Neutrophil (primary cell): ENCODE measurements around the gene S1PR2.

ENCODE experiments used
- H3K27ac ChIP-seq: fragments of 200-600 bp; sonication (generic); 2 replicates; pipeline ENCODE4 v1.5.1; 2016; ENCODE audit warnings: mild to moderate bottlenecking, moderate library complexity
- H3K27me3 ChIP-seq: fragments of 200-600 bp; sonication (generic); 2 replicates; pipeline ENCODE4 v1.6.0; 2016; ENCODE audit warnings: mild to moderate bottlenecking
- H3K36me3 ChIP-seq: fragments of 200-600 bp; sonication (generic); 2 replicates; pipeline ENCODE4 v1.5.1; 2017
- H3K4me1 ChIP-seq, 2 experiments: fragments of 200-600 bp in 1 of 2; sonication (generic) in 1 of 2; 1 replicate in 1 of 2; 2 replicates in 1 of 2; pipeline versions ENCODE4 v1.5.1 to v1.6.1; 2013 to 2016; ENCODE audit warnings: low read depth in 1 of 2, low read length in 1 of 2, mild to moderate bottlenecking in 1 of 2, moderate library complexity in 1 of 2; ENCODE audit not compliant: control insufficient read depth in 1 of 2, insufficient read depth in 1 of 2
- H3K4me3 ChIP-seq, 2 experiments: fragments of 200-600 bp in 1 of 2; sonication (generic) in 1 of 2; 1 replicate in 1 of 2; 2 replicates in 1 of 2; pipeline ENCODE4 v1.5.1; 2013 to 2016; ENCODE audit warnings: low read depth in 1 of 2, low read length in 1 of 2, mild to moderate bottlenecking in 1 of 2, moderate library complexity in 1 of 2
- H3K9me3 ChIP-seq: fragments of 200-600 bp; sonication (generic); 2 replicates; pipeline ENCODE4 v1.5.1; 2016
- TF ChIP-seq, protein P1 (sequence below): fragments of 200-600 bp; sonication (generic); IDR thresholded peaks from 2 replicates; pipeline ENCODE4 v1.5.1; 2016; ENCODE audit warnings: antibody characterized with exemption

S1PR2 gene

GRCh38 chr19:10219678-10220077, 11.5 kb downstream of the S1PR2 start:
- Histone ChIP-seq H3K27ac (no peak overlapping the region), H3K9me3 (no peaks in the 10 kb centered on the region), H3K4me3 (no peak overlapping the region), H3K27me3 (peaks cover 24% of the 10 kb centered on the region), H3K4me1 (no peaks in the 10 kb centered on the region), H3K36me3 (no peaks in the 10 kb centered on the region)
- TF ChIP-seq, protein P1, sequence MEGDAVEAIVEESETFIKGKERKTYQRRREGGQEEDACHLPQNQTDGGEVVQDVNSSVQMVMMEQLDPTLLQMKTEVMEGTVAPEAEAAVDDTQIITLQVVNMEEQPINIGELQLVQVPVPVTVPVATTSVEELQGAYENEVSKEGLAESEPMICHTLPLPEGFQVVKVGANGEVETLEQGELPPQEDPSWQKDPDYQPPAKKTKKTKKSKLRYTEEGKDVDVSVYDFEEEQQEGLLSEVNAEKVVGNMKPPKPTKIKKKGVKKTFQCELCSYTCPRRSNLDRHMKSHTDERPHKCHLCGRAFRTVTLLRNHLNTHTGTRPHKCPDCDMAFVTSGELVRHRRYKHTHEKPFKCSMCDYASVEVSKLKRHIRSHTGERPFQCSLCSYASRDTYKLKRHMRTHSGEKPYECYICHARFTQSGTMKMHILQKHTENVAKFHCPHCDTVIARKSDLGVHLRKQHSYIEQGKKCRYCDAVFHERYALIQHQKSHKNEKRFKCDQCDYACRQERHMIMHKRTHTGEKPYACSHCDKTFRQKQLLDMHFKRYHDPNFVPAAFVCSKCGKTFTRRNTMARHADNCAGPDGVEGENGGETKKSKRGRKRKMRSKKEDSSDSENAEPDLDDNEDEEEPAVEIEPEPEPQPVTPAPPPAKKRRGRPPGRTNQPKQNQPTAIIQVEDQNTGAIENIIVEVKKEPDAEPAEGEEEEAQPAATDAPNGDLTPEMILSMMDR, result no peak

- no peaks in the 10 kb centered on the region for H3K36me3 ChIP-seq
Measured at GRCh38 chr19:10217085-10217484, 14.0 kb downstream of the S1PR2 start.

GRCh38 chr19:10214784-10215183, 16.3 kb downstream of the S1PR2 start:
- Histone ChIP-seq H3K27ac (no peak overlapping the region), H3K27me3 (peaks cover 6% of the 10 kb centered on the region), H3K4me3 (no peak overlapping the region), H3K36me3 (no peaks in the 10 kb centered on the region), H3K9me3 (no peaks in the 10 kb centered on the region), H3K4me1 (no peaks in the 10 kb centered on the region)
- TF ChIP-seq, protein P1, result no peak

More at GRCh38 chr19:10217085-10217484, 14.0 kb downstream of the S1PR2 start:
- TF ChIP-seq, protein P1, result no peak
- H3K9me3 ChIP-seq, result no peaks in the 10 kb centered on the region
- H3K27me3 ChIP-seq, result peaks cover 18% of the 10 kb centered on the region
- H3K4me3 ChIP-seq, result no peak overlapping the region
- no peaks in the 10 kb centered on the region for H3K4me1 ChIP-seq
- no peak overlapping the region for H3K27ac ChIP-seq

DNA sequence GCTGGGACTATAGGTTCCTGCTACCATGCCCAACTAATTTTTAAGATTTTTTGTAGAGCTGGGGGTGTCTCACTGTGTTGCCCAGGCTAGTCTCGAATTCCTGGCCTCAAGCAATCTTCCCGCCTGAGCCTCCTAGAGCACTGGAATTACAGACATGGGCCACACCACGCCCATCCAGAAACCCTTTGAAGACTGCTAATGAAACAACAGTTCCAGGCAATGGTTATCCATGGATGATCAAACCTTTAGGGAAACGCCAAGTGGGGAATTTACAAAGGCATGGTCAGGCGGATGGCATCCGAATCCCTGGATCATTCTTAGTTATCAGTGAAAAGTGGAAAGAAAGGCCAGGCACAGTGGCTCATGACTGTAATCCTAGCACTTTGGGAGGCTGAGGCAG, 19.4 kb downstream of the S1PR2 start:
- TF ChIP-seq, protein P1, result no peak
- Histone ChIP-seq H3K36me3 (no peaks in the 10 kb centered on the region), H3K27me3 (peaks cover 6% of the 10 kb centered on the region), H3K4me3 (no peak overlapping the region), H3K27ac (no peak overlapping the region), H3K9me3 (no peaks in the 10 kb centered on the region), H3K4me1 (no peaks in the 10 kb centered on the region)

DNA sequence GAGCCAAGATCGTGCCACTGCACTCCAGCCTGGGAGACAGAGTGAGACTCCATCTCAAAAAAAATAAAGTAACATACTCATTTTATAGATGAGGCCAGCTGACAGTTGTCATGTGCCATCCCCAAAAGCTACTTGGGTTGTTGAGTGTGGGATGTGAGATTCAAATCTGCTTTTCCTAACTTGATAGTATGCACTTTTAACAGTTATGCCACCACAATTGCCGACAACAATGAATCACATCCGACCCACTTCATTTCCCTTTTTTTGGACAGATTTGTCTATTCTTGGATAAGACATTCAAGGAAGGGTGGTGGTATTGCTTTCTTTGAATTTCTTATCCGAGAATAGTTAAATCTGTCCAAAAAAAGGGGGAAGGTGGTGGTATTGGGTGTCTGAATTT, 20.1 kb downstream of the S1PR2 start:
- Histone ChIP-seq H3K27ac (no peak overlapping the region), H3K4me1 (no peaks in the 10 kb centered on the region), H3K9me3 (no peaks in the 10 kb centered on the region), H3K36me3 (no peaks in the 10 kb centered on the region), H3K4me3 (no peak overlapping the region), H3K27me3 (peaks cover 6% of the 10 kb centered on the region)
- TF ChIP-seq, protein P1, result no peak

DNA sequence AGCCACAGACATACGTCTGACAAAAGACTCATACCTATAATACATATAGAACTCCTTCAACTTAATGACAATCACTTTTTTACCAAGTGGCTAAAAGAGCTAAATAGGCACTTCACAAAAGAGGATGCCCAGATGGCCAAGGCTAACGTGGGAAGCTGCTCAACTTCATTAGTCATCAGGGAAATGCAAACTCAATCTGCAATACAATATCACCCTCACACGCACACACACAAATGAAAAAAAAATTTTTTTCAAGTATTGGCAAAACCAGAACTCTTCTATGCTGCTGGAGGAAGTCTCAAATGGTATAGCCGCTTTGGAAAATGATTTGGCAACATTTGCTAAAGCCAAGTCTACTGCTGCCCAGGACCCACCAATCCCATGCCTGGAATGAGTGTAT, 21.8 kb downstream of the S1PR2 start:
- H3K27ac ChIP-seq, result no peak overlapping the region
- TF ChIP-seq, protein P1, result no peak

More for the DNA sequence above, 21.8 kb downstream of the S1PR2 start:
- Histone ChIP-seq H3K36me3 (no peaks in the 10 kb centered on the region), H3K4me3 (no peak overlapping the region), H3K4me1 (no peaks in the 10 kb centered on the region), H3K27me3 (peaks cover 6% of the 10 kb centered on the region), H3K9me3 (no peaks in the 10 kb centered on the region)
